Ascending aorta (tissue), 2 donors: ENCODE measurements around the gene ENDOV. TPM values are rescaled to one million over a fixed set of nuclear protein-coding genes. Genes with fewer than 3 reads are reported as not detected.

Source experiments
- DNase-seq, 2 donors: peaks; one replicate each; pipeline ENCODE4 v3.0.0-alpha.2; 2019; ENCODE audit warnings: low spot score in 2 of 2
- H3K27ac ChIP-seq, 2 donors: fragments of 200-600 bp; sonication (generic); one replicate each; pipeline ENCODE4 v1.5.1; 2016 to 2017; ENCODE audit warnings: mild to moderate bottlenecking in 1 of 2
- H3K27me3 ChIP-seq: fragments of 200-600 bp; sonication (generic); one replicate; pipeline ENCODE4 v1.5.1; 2017
- H3K36me3 ChIP-seq, 2 donors: fragments of 200-600 bp; sonication (generic); one replicate each; pipeline ENCODE4 v1.5.1; 2016
- H3K4me1 ChIP-seq, 2 donors: fragments of 200-600 bp; sonication (generic); one replicate each; pipeline ENCODE4 v1.5.1; 2016 to 2017; ENCODE audit warnings: mild to moderate bottlenecking in 1 of 2
- H3K4me3 ChIP-seq, 2 donors: fragments of 200-600 bp; sonication (generic); one replicate each; pipeline ENCODE4 v1.5.1; 2016 to 2017; ENCODE audit warnings: mild to moderate bottlenecking in 1 of 2
- H3K9me3 ChIP-seq, 2 donors: fragments of 200-600 bp; sonication (generic); one replicate each; pipeline ENCODE4 v1.5.1; 2016
- CTCF ChIP-seq, 3 experiments: fragments of 200-600 bp in 2 of 3; fragments of 450-650 bp in 1 of 3; sonication (generic) in 2 of 3; IDR thresholded peaks; one replicate each; pipeline ENCODE4 v1.5.1; 2016 to 2019; ENCODE audit warnings: antibody characterized with exemption in 3 of 3, mild to moderate bottlenecking in 1 of 3, moderate library complexity in 1 of 3
- intact Hi-C: fragments of 100-400 bp; cut with DNase I; formaldehyde crosslinking; loops from one replicate; pipeline ENCODE4 v1.15.1; 2023
- total RNA-seq: library from RNA; depleted of rRNA; stranded (reverse); fragments of >200 nt; gene quantifications from one replicate; pipeline ENCODE4 v1.1.0, GENCODE V29; 2016

The ENDOV gene
- total RNA-seq, 1 donor from 2014 or later = 18.0 TPM

- H3K4me1 ChIP-seq = peaks cover 0 to 16% of the 10 kb centered on the region in 2 donors
- H3K27me3 ChIP-seq = no peaks in the 10 kb centered on the region
- no peaks in the 10 kb centered on the region for H3K36me3 ChIP-seq
- intact Hi-C loops = no loop called here
- H3K27ac ChIP-seq = no peak overlapping the region
- TF ChIP-seq CTCF (IDR thresholded peaks at IDR 0.05) = no peak
- DNase-seq = no peak
- no peaks in the 10 kb centered on the region for H3K9me3 ChIP-seq
- no peak overlapping the region for H3K4me3 ChIP-seq
These were observed 30.8 kb downstream of the ENDOV start for GRCh38 chr17:80445726-80446110.

- H3K27me3 ChIP-seq = no peaks in the 10 kb centered on the region
- no peak overlapping the region for H3K27ac ChIP-seq
- intact Hi-C loops = no loop called here
- no peak for DNase-seq
- H3K36me3 ChIP-seq = no peaks in the 10 kb centered on the region
- H3K9me3 ChIP-seq = no peaks in the 10 kb centered on the region
- H3K4me3 ChIP-seq = no peak overlapping the region
- peaks cover 0 to 16% of the 10 kb centered on the region in 2 donors for H3K4me1 ChIP-seq
- no peak for TF ChIP-seq CTCF (IDR thresholded peaks at IDR 0.05)
These were observed 31.9 kb downstream of the ENDOV start for GRCh38 chr17:80446645-80447405.

- Histone ChIP-seq H3K4me1 (peaks cover 0 to 16% of the 10 kb centered on the region in 2 donors), H3K4me3 (no peak overlapping the region), H3K9me3 (no peaks in the 10 kb centered on the region), H3K27me3 (no peaks in the 10 kb centered on the region), H3K27ac (no peak overlapping the region), H3K36me3 (no peaks in the 10 kb centered on the region)
- no peak for TF ChIP-seq CTCF (IDR thresholded peaks at IDR 0.05)
- intact Hi-C loops = no loop called here
- no peak for DNase-seq
These were observed 32.8 kb downstream of the ENDOV start for GRCh38 chr17:80447790-80448189.

- DNase-seq = no peak
- no peak for TF ChIP-seq CTCF (IDR thresholded peaks at IDR 0.05)
- H3K4me1 ChIP-seq = peaks cover 4 to 21% of the 10 kb centered on the region in 2 donors
- intact Hi-C loops = no loop called here
- no peaks in the 10 kb centered on the region for H3K27me3 ChIP-seq
- no peak overlapping the region for H3K4me3 ChIP-seq
- H3K27ac ChIP-seq = peak overlapping the region; percentile 65 to 81
- no peaks in the 10 kb centered on the region for H3K9me3 ChIP-seq
- no peaks in the 10 kb centered on the region for H3K36me3 ChIP-seq
These were observed 34.4 kb downstream of the ENDOV start for GRCh38 chr17:80449194-80449929.

- intact Hi-C loops = no loop called here
These were observed 35.1 kb downstream of the ENDOV start for GRCh38 chr17:80449930-80450576.

More at GRCh38 chr17:80449930-80450576, 35.1 kb downstream of the ENDOV start:
- TF ChIP-seq CTCF (IDR thresholded peaks at IDR 0.05) = no peak
- no peaks in the 10 kb centered on the region for H3K36me3 ChIP-seq
- peak overlapping the region; percentile 65 to 81 for H3K27ac ChIP-seq
- H3K27me3 ChIP-seq = no peaks in the 10 kb centered on the region
- DNase-seq = no peak
- H3K4me3 ChIP-seq = no peak overlapping the region
- H3K9me3 ChIP-seq = no peaks in the 10 kb centered on the region
- peaks cover 4 to 21% of the 10 kb centered on the region in 2 donors for H3K4me1 ChIP-seq
